Measurements from ENCODE around the gene SERHL2.
"Not testable (repeated sequence)": the region's sequence is repeated elsewhere in the genome, so short reads cannot be mapped to it uniquely, and the experiment has no call there.

Gene SERHL2

GRCh38 chr22:42553475-42554361 lies at the start of gene SERHL2:
Gene SERHL2 (plus strand): TSS chr22:42553956. CDS start chr22:42554021, 65 bp downstream.
- in situ Hi-C loops (cut with HindIII; ENCODE audit: low sequenced_read_pairs) = no loop called here

- in situ Hi-C loops (cut with HindIII; ENCODE audit: low sequenced_read_pairs) = not testable (repeated sequence)
These were observed 45.3 kb upstream of the SERHL2 start for GRCh38 chr22:42508327-42508974.

GRCh38 chr22:42508975-42509364 lies 44.8 kb upstream of the SERHL2 start:
- in situ Hi-C loops (cut with HindIII; ENCODE audit: low sequenced_read_pairs) = not testable (repeated sequence)

GRCh38 chr22:42509548-42509947 lies 44.2 kb upstream of the SERHL2 start:
- in situ Hi-C loops (cut with HindIII; ENCODE audit: low sequenced_read_pairs) = no loop called here

- in situ Hi-C loops (cut with HindIII; ENCODE audit: low sequenced_read_pairs) = no loop called here
These were observed 42.3 kb upstream of the SERHL2 start for GRCh38 chr22:42511401-42511891.

GRCh38 chr22:42512273-42512990 lies 41.3 kb upstream of the SERHL2 start:
- in situ Hi-C loops (cut with HindIII; ENCODE audit: low sequenced_read_pairs) = not testable (repeated sequence)

GRCh38 chr22:42514331-42514730 lies 39.4 kb upstream of the SERHL2 start:
- in situ Hi-C loops (cut with HindIII; ENCODE audit: low sequenced_read_pairs) = not testable (repeated sequence)

GRCh38 chr22:42515304-42515703 lies 38.5 kb upstream of the SERHL2 start:
- in situ Hi-C loops (cut with HindIII; ENCODE audit: low sequenced_read_pairs) = not testable (repeated sequence)

- in situ Hi-C loops (cut with HindIII; ENCODE audit: low sequenced_read_pairs) = no loop called here
These were observed 37.9 kb upstream of the SERHL2 start for GRCh38 chr22:42515896-42516295.

GRCh38 chr22:42517103-42517502 lies 36.7 kb upstream of the SERHL2 start:
- in situ Hi-C loops (cut with HindIII; ENCODE audit: low sequenced_read_pairs) = not testable (repeated sequence)

- in situ Hi-C loops (cut with HindIII; ENCODE audit: low sequenced_read_pairs) = not testable (repeated sequence)
These were observed 34.9 kb upstream of the SERHL2 start for GRCh38 chr22:42518638-42519524.

GRCh38 chr22:42519525-42520401 lies 34.0 kb upstream of the SERHL2 start, which contains the start of gene RRP7A:
Gene RRP7A (minus strand): TSS chr22:42519796. CDS start chr22:42519786, 10 bp downstream.
- in situ Hi-C loops (cut with HindIII; ENCODE audit: low sequenced_read_pairs) = no loop called here

GRCh38 chr22:42521228-42521546 lies 32.6 kb upstream of the SERHL2 start:
- in situ Hi-C loops (cut with HindIII; ENCODE audit: low sequenced_read_pairs) = no loop called here

- in situ Hi-C loops (cut with HindIII; ENCODE audit: low sequenced_read_pairs) = no loop called here
These were observed 31.2 kb upstream of the SERHL2 start for GRCh38 chr22:42522546-42522945.

- in situ Hi-C loops (cut with HindIII; ENCODE audit: low sequenced_read_pairs) = no loop called here
These were observed 25.0 kb upstream of the SERHL2 start for GRCh38 chr22:42528591-42529307.

GRCh38 chr22:42529435-42529834 lies 24.3 kb upstream of the SERHL2 start:
- in situ Hi-C loops (cut with HindIII; ENCODE audit: low sequenced_read_pairs) = not testable (repeated sequence)

- in situ Hi-C loops (cut with HindIII; ENCODE audit: low sequenced_read_pairs) = not testable (repeated sequence)
These were observed 22.2 kb upstream of the SERHL2 start for GRCh38 chr22:42531401-42532084.

- in situ Hi-C loops (cut with HindIII; ENCODE audit: low sequenced_read_pairs) = no loop called here
These were observed 20.1 kb upstream of the SERHL2 start for GRCh38 chr22:42533638-42533977.
